Endothelial cell of umbilical vein (primary cell): Measurements from ENCODE around the gene HTR3D.

Source experiments
- CTCF ChIP-seq, 2 donors: IDR thresholded peaks; 1 replicate in 1 of 2; 2 replicates in 1 of 2; pipeline ENCODE4 v1.5.1; 2011; ENCODE audit warnings: low read length in 2 of 2, mild to moderate bottlenecking in 2 of 2, moderate library complexity in 2 of 2, control low read depth in 1 of 2, inconsistent platforms in 1 of 2, low read depth in 1 of 2; ENCODE audit not compliant: insufficient read depth in 1 of 2; ENCODE audit errors: extremely low read depth in 1 of 2
- EZH2 ChIP-seq: IDR thresholded peaks from 2 replicates; pipeline ENCODE4 v1.6.1; 2012; ENCODE audit warnings: borderline replicate concordance, low read depth, mild to moderate bottlenecking, moderate library complexity, low read length, inconsistent platforms; ENCODE audit not compliant: severe bottlenecking
- FOS ChIP-seq: IDR thresholded peaks from 2 replicates; pipeline ENCODE4 v1.6.1; 2011; ENCODE audit warnings: mild to moderate bottlenecking, low read length, moderate library complexity, borderline replicate concordance; ENCODE audit not compliant: insufficient read depth
- JUN ChIP-seq: IDR thresholded peaks from 2 replicates; pipeline ENCODE4 v1.6.1; 2011; ENCODE audit warnings: borderline replicate concordance, low read depth; ENCODE audit not compliant: insufficient read length, insufficient read depth
- MYC ChIP-seq: IDR thresholded peaks from one replicate; pipeline ENCODE4 v1.6.1; 2011; ENCODE audit warnings: mild to moderate bottlenecking, low read depth, low read length
- POLR2A ChIP-seq: IDR thresholded peaks from 2 replicates; pipeline ENCODE4 v1.6.1; 2012; ENCODE audit warnings: low read depth, mild to moderate bottlenecking, control low read depth, low read length
- POLR2AphosphoS5 ChIP-seq: IDR thresholded peaks from 2 replicates; pipeline ENCODE4 v1.6.1; 2012; ENCODE audit warnings: low read depth, mild to moderate bottlenecking, control low read depth, low read length, moderate library complexity; ENCODE audit not compliant: insufficient read depth
- TF ChIP-seq, protein P1 (sequence below): IDR thresholded peaks from 2 replicates; pipeline ENCODE4 v1.6.1; 2011; ENCODE audit not compliant: insufficient read depth, insufficient read length

DNA sequence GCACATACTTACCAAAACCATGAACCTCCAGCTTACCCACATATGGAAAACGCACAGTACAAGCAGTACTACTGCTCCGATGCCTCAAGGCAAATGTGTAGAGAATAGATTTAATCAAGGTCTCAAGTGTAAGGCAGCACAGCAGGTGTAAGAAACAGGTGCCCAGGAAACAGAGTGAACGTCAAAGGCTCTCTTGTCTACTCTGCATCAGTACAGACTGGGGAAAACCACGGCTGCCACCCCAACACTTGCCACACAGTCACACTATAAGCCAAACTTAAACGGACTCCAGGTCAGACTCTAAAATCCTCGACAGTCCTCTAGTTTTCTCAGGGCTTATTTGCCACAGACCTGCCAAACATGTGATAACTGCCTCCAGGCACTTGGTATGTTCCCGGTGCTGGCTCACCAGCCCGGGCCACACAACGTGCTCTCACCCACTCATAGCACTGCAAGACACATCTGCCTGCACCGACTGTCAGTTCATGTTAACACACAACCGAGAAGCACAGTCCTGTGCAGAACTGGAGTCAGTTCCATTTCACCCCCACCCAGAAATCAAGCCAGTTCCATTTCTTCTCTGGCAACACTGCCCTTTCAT, 44.4 kb upstream of the HTR3D start:
- TF ChIP-seq CTCF (IDR thresholded peaks at IDR 0.05; ENCODE audit: extremely low read depth in 1 of 2, insufficient read depth in 1 of 2, low read depth in 1 of 2, low read length in 2 of 2) (no peak), MYC (no peak), POLR2A (no peak), FOS (no peak), EZH2 (no peak), POLR2AphosphoS5 (no peak), JUN (no peak)
- TF ChIP-seq, protein P1, sequence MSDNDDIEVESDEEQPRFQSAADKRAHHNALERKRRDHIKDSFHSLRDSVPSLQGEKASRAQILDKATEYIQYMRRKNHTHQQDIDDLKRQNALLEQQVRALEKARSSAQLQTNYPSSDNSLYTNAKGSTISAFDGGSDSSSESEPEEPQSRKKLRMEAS, result no peak
